Measurements from ENCODE around the gene PBX3.

DNA sequence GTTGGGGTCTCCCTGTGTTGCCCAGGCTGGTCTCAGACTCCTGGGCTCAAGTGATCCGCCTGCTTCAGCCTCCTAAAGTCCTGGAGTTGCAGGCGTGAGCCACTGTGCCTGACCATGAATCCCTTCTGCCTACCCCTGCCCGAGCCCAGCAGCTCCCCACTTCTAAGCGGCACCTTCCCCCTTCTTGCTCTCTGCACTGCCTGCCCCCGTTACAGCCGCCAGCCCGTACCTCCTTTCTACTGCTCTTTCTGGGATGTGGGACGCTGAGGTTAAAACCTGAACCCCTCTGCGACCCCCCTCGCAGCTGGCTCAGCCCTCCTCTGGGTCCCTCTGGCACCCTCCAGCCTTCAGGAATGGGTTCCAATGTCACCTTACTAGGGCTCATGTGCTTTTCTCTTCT, 249.6 kb downstream of the PBX3 start:
- TF ChIP-seq ARNT (IDR thresholded peaks at IDR 0.05), result no peak
- TF ChIP-seq FOXA1 (IDR thresholded peaks at IDR 0.05), result no peak
- TF ChIP-seq SUZ12 (IDR thresholded peaks at IDR 0.05), result no peak
- TF ChIP-seq, protein P1, sequence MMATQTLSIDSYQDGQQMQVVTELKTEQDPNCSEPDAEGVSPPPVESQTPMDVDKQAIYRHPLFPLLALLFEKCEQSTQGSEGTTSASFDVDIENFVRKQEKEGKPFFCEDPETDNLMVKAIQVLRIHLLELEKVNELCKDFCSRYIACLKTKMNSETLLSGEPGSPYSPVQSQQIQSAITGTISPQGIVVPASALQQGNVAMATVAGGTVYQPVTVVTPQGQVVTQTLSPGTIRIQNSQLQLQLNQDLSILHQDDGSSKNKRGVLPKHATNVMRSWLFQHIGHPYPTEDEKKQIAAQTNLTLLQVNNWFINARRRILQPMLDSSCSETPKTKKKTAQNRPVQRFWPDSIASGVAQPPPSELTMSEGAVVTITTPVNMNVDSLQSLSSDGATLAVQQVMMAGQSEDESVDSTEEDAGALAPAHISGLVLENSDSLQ (IDR thresholded peaks at IDR 0.05), result no peak
- TF ChIP-seq ELF4 (IDR thresholded peaks at IDR 0.05), result no peak
- no peak for TF ChIP-seq BHLHE40 (IDR thresholded peaks at IDR 0.05; ENCODE audit: borderline replicate concordance)
- TF ChIP-seq ZNF384 (IDR thresholded peaks at IDR 0.05), result no peak
- no peak for TF ChIP-seq FOXM1 (IDR thresholded peaks at IDR 0.05; ENCODE audit: borderline replicate concordance)
- no peak for TF ChIP-seq CTBP1 (IDR thresholded peaks at IDR 0.05; ENCODE audit: borderline replicate concordance)
- no peak for TF ChIP-seq SP1 (IDR thresholded peaks at IDR 0.05)
- no peak for TF ChIP-seq TARDBP (IDR thresholded peaks at IDR 0.05)
- TF ChIP-seq HDGF (IDR thresholded peaks at IDR 0.05; ENCODE audit: borderline replicate concordance), result no peak
- no peak for TF ChIP-seq FOXK2 (IDR thresholded peaks at IDR 0.05)
- TF ChIP-seq L3MBTL2 (conservative IDR thresholded peaks at IDR 0.05), result no peak
